Transverse colon (tissue), 4 donors: ENCODE data around the gene BCL11B. TPM values are rescaled to one million over a fixed set of nuclear protein-coding genes. Genes with fewer than 3 reads are reported as not detected.

Experiments
- DNase-seq: peaks from one replicate; pipeline ENCODE4 v3.0.0-alpha.2; 2019
- H3K27ac ChIP-seq, 4 donors: fragments of 200-600 bp; sonication (generic); 2 replicates each; pipeline ENCODE4 v1.5.1; 2016 to 2018; ENCODE audit warnings: inconsistent platforms in 4 of 4
- H3K27me3 ChIP-seq: fragments of 200-600 bp; sonication (generic); 2 replicates; pipeline ENCODE4 v1.5.1; 2017; ENCODE audit warnings: inconsistent platforms
- H3K36me3 ChIP-seq, 4 donors: fragments of 200-600 bp; sonication (generic); 2 replicates each; pipeline ENCODE4 v1.5.1; 2017 to 2019; ENCODE audit warnings: inconsistent platforms in 4 of 4
- H3K4me1 ChIP-seq, 4 donors: fragments of 200-600 bp; sonication (generic); 2 replicates each; pipeline ENCODE4 v1.5.1; 2017 to 2020; ENCODE audit warnings: inconsistent platforms in 4 of 4
- H3K4me3 ChIP-seq, 4 donors: fragments of 200-600 bp; sonication (generic); 1 replicate in 1 of 4; 2 replicates in 3 of 4; pipeline versions ENCODE4 v1.5.1 to v1.6.1; 2017 to 2019; ENCODE audit warnings: inconsistent platforms in 4 of 4
- H3K9me3 ChIP-seq, 2 donors: fragments of 200-600 bp; sonication (generic); 2 replicates each; pipeline ENCODE4 v1.5.1; 2017 to 2019; ENCODE audit warnings: inconsistent platforms in 2 of 2
- EP300 ChIP-seq: sonication (generic); formaldehyde crosslinking; IDR thresholded peaks from one replicate; pipeline ENCODE4 v1.6.1; 2017; ENCODE audit warnings: antibody characterized with exemption, low read depth
- POLR2A ChIP-seq: fragments of 450-650 bp; IDR thresholded peaks from one replicate; pipeline ENCODE4 v1.6.1; 2016; ENCODE audit warnings: antibody characterized with exemption, mild to moderate bottlenecking, moderate library complexity
- POLR2AphosphoS5 ChIP-seq, 3 donors: sonication (generic); formaldehyde crosslinking; IDR thresholded peaks; one replicate each; pipeline ENCODE4 v1.6.1; 2016; ENCODE audit warnings: antibody characterized with exemption in 3 of 3
- WGBS, 2 donors: methylation state at CpG; one replicate each; pipeline ENCODE4 v1.1.5; 2018; ENCODE audit warnings: low coverage in 1 of 2; 5-methylcytosine and 5-hydroxymethylcytosine counted together
- in situ Hi-C, 4 donors: fragments of 200-750 bp; cut with MboI; loops; one replicate each; pipeline versions ENCODE4 v1.15.0 to v1.15.1; 2017; ENCODE audit warnings: low sequenced_read_pairs in 3 of 4, low pct_ligation_motif_present in 1 of 4, low pct_unique_long_range_greater_than_20kb in 1 of 4
- intact Hi-C: fragments of 100-400 bp; cut with DNase I; formaldehyde crosslinking; loops from one replicate; pipeline ENCODE4 v1.15.1; 2023; ENCODE audit warnings: low total_unique reads
- total RNA-seq, 4 donors: library from RNA; depleted of rRNA; stranded (reverse); fragments of >200 nt; gene quantifications; one replicate each; pipeline ENCODE4 v1.1.0, GENCODE V29; 2016
- TF ChIP-seq, protein P1 (sequence below), 5 experiments: fragments of 200-600 bp in 3 of 5; fragments of 450-650 bp in 2 of 5; sonication (generic) in 3 of 5; IDR thresholded peaks; 1 replicate in 2 of 5; 2 replicates in 3 of 5; pipeline ENCODE4 v1.5.1; 2016 to 2017; ENCODE audit warnings: antibody characterized with exemption in 5 of 5, inconsistent platforms in 3 of 5, mild to moderate bottlenecking in 2 of 5, moderate library complexity in 1 of 5

Gene BCL11B
- total RNA-seq, 4 donors from 2014 or later = 0.37 to 4.8 (median 3.7) TPM

DNA sequence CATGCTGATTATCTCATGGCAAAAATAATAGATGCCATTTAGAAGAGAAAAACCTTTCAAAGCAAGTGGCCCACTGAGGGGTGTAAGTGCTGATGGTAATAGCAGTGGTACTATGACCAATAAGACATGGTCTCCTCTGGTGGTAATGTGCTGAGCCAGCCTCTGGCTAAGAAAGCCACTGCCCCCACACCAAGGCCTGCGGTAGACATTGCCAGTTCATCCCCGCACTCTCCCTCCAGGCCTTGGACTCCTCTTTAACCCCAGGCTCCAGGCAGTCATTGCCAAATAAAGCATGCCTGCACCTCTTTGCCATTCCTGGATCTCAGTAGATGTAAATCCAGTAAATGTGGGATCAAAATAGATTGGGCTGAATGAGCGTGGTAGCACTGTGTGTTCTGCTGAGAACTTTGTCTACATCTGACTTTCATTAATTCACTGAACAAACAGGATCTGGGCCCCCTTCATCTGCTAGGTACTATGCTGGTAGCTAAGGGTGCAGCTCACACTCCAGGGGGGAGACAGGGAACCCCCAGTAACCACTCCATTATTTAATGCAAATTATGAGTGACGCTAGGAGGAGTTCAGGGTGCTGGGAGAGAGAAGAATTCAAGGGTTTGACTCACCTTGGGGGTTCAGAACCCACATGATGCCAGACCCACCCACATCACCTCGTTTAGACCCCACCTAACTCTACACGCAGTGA is 89.3 kb downstream of the BCL11B start:
- no peak for TF ChIP-seq POLR2AphosphoS5 (IDR thresholded peaks at IDR 0.05)
- TF ChIP-seq EP300 = no peak
- TF ChIP-seq POLR2A = no peak
- TF ChIP-seq, protein P1, sequence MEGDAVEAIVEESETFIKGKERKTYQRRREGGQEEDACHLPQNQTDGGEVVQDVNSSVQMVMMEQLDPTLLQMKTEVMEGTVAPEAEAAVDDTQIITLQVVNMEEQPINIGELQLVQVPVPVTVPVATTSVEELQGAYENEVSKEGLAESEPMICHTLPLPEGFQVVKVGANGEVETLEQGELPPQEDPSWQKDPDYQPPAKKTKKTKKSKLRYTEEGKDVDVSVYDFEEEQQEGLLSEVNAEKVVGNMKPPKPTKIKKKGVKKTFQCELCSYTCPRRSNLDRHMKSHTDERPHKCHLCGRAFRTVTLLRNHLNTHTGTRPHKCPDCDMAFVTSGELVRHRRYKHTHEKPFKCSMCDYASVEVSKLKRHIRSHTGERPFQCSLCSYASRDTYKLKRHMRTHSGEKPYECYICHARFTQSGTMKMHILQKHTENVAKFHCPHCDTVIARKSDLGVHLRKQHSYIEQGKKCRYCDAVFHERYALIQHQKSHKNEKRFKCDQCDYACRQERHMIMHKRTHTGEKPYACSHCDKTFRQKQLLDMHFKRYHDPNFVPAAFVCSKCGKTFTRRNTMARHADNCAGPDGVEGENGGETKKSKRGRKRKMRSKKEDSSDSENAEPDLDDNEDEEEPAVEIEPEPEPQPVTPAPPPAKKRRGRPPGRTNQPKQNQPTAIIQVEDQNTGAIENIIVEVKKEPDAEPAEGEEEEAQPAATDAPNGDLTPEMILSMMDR (IDR thresholded peaks at IDR 0.05) = no peak
- no peak overlapping the region for H3K4me3 ChIP-seq
- in situ Hi-C loops (no loop called here), intact Hi-C loops (no loop called here)
- H3K9me3 ChIP-seq = no peaks in the 10 kb centered on the region
- H3K36me3 ChIP-seq = no peaks in the 10 kb centered on the region
- no peak for DNase-seq
- WGBS, 2 donors = 91 to 92% methylated on average over 2 to 6 of the region's 6 CpGs
- no peaks in the 10 kb centered on the region for H3K27me3 ChIP-seq
- peaks cover 0 to 18% (median 0%) of the 10 kb centered on the region in 4 donors for H3K4me1 ChIP-seq
- H3K27ac ChIP-seq = no peak overlapping the region

DNA sequence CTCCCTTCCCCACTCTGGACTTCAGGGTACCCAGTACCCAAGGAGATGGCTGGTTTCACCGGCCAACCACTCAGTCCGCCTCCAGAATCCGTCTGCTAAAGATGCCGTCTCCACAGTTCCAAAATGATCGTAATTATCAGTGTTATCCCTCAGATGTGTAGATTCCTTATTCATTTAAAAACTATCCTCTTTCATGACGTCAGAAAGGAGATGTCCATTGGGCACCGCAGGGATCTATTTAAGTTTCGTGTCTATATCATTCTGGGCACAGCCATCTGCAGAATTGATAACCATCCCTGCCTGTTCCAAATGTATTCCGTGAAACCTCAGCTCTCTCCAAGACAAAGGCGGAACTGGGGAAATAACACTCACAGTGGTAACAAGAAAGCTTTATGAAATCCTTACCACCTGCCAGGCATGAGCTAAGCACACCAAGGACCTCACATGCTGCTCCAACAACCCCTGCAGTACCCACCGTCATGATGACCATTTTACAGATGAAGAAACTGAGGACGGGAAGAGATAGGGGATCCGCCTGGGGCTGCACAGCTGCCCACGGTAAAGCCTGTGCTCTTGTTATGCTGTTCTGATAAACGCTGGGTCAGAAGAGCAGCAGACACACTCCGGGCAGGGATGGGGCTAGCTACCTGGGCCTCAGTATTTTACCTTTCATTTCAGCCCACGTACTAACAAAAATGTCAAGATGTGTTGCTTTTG is 90.0 kb downstream of the BCL11B start:
- Histone ChIP-seq H3K36me3 (no peaks in the 10 kb centered on the region), H3K4me3 (no peak overlapping the region), H3K27me3 (no peaks in the 10 kb centered on the region), H3K4me1 (peaks cover 0 to 18% (median 0%) of the 10 kb centered on the region in 4 donors), H3K9me3 (no peaks in the 10 kb centered on the region), H3K27ac (no peak overlapping the region)
- TF ChIP-seq, protein P1 (IDR thresholded peaks at IDR 0.05) = no peak
- intact Hi-C loops (no loop called here), in situ Hi-C loops (no loop called here)
- no peak for DNase-seq
- 87 to 90% methylated on average over 3 to 17 of the region's 17 CpGs for WGBS, 2 donors

DNA sequence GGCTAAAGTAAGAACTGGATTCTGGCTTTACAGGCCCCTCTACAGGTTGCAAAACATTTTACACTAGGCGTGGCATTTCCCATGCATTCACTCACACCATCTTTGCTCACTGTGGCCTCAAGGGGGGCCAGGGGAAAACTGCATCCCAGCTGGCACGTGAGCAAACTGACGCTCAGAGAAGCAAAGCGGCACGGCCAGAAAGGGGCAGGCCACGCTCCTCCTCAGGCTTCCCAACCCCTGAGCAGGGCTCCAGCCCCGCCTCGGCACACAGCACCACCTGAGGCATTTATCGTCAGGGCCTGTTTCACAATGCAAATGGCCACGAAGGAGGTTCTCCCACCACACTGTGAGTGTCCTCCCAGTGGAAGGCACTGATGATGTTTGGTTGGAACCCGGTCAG is 90.8 kb downstream of the BCL11B start:
- intact Hi-C loops (no loop called here), in situ Hi-C loops (no loop called here)
- WGBS, 2 donors = 73% methylated on average over 11 of the region's 11 CpGs; no CpG with 5 or more reads in 1 of the 2 donors
- H3K4me1 ChIP-seq = peaks cover 0 to 18% (median 0%) of the 10 kb centered on the region in 4 donors
- no peak for DNase-seq
- H3K36me3 ChIP-seq = no peaks in the 10 kb centered on the region
- TF ChIP-seq, protein P1 (IDR thresholded peaks at IDR 0.05) = no peak
- TF ChIP-seq POLR2A (no peak), POLR2AphosphoS5 (IDR thresholded peaks at IDR 0.05) (no peak), EP300 (no peak)
- no peak overlapping the region for H3K27ac ChIP-seq
- no peaks in the 10 kb centered on the region for H3K27me3 ChIP-seq
- no peak overlapping the region for H3K4me3 ChIP-seq
- H3K9me3 ChIP-seq = no peaks in the 10 kb centered on the region

DNA sequence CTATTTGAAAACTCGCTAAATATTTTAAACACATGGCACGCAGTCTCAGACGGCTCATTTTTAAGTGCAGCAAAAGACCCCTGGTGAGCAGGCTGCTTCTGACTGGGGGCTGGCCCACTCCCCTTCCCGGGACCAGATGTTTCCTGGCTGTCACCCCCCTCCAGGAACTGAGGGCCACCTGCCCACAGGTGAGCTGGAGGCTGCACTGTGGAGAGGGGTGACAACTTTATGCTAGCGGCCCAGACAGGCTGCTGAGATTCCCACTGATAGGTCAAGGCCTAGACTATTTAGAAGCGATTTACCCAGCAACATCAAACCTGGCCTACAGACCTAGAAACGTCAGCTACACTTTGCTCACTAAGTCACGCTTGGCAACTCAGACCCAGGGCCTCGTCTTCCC is 92.1 kb downstream of the BCL11B start:
- in situ Hi-C loops (no loop called here), intact Hi-C loops (no loop called here)
- Histone ChIP-seq H3K4me1 (peaks cover 0 to 18% (median 0%) of the 10 kb centered on the region in 4 donors), H3K27me3 (no peaks in the 10 kb centered on the region), H3K36me3 (no peaks in the 10 kb centered on the region), H3K4me3 (no peak overlapping the region), H3K9me3 (no peaks in the 10 kb centered on the region), H3K27ac (no peak overlapping the region)
- no peak for DNase-seq
- WGBS, 2 donors = 83 to 93% methylated on average over 4 to 9 of the region's 9 CpGs
- TF ChIP-seq, protein P1 (IDR thresholded peaks at IDR 0.05) = no peak
- TF ChIP-seq POLR2AphosphoS5 (IDR thresholded peaks at IDR 0.05) = no peak
- no peak for TF ChIP-seq POLR2A
- no peak for TF ChIP-seq EP300
